H1 (cell line): Measurements from ENCODE around the gene DOCK9.

Source experiments
- ASH2L ChIP-seq: fragments of 200-600, 300-600 bp; sonication (generic); IDR thresholded peaks from one replicate; pipeline ENCODE4 v1.7.1; 2017; ENCODE audit warnings: low read length
- CTCF ChIP-seq, 3 experiments: IDR thresholded peaks; 1 replicate in 2 of 3; 2 replicates in 1 of 3; pipeline versions ENCODE4 v1.5.1 to v1.6.1; 2011; ENCODE audit warnings: low read length in 3 of 3, mild to moderate bottlenecking in 3 of 3, inconsistent platforms in 2 of 3, low read depth in 1 of 3, moderate library complexity in 1 of 3; ENCODE audit not compliant: insufficient read depth in 1 of 3; ENCODE audit errors: control extremely low read depth in 1 of 3
- KDM1A ChIP-seq: fragments of 200-600, 300-600 bp; sonication (generic); IDR thresholded peaks from 2 replicates; pipeline ENCODE4 v1.7.1; 2016; ENCODE audit warnings: mild to moderate bottlenecking, low read length, borderline replicate concordance
- PHF8 ChIP-seq: fragments of 200-600 bp; sonication (generic); conservative IDR thresholded peaks from 2 replicates; pipeline ENCODE4 v1.7.1; 2012; ENCODE audit warnings: low read depth, mild to moderate bottlenecking, inconsistent platforms, low read length, moderate library complexity
- POLR2AphosphoS5 ChIP-seq: IDR thresholded peaks from 2 replicates; pipeline ENCODE4 v1.6.1; 2011; ENCODE audit warnings: low read depth, low read length
- SP1 ChIP-seq: IDR thresholded peaks from 2 replicates; pipeline ENCODE4 v1.6.1; 2011; ENCODE audit warnings: low read depth, low read length
- SUZ12 ChIP-seq: fragments of 200-600 bp; sonication (generic); IDR thresholded peaks from 2 replicates; pipeline ENCODE4 v1.6.1; 2012; ENCODE audit warnings: mild to moderate bottlenecking, inconsistent platforms, low read length, moderate library complexity, mixed read lengths
- TAF1 ChIP-seq: IDR thresholded peaks from 2 replicates; pipeline ENCODE4 v1.6.1; 2011; ENCODE audit warnings: mild to moderate bottlenecking, low read depth, low read length
- ZNF274 ChIP-seq: IDR thresholded peaks from 2 replicates; pipeline ENCODE4 v1.7.0; 2012; ENCODE audit warnings: low read length, borderline replicate concordance; ENCODE audit errors: extremely low read depth

GRCh38 chr13:98961503-98962105 lies 16.3 kb downstream of the DOCK9 start:
- TF ChIP-seq TAF1 (no peak), ASH2L (no peak), CTCF (IDR thresholded peaks at IDR 0.05; ENCODE audit: control extremely low read depth in 1 of 3, insufficient read depth in 1 of 3, low read depth in 1 of 3, low read length in 3 of 3) (no peak), SP1 (no peak), ZNF274 (no peak), SUZ12 (no peak), KDM1A (no peak), PHF8 (no peak), POLR2AphosphoS5 (no peak)
